ENCODE data around the gene PLXNA3. TPM values are rescaled to one million over a fixed set of nuclear protein-coding genes. Genes with fewer than 3 reads are reported as not detected.

Gene PLXNA3
- polyA plus RNA-seq (2011; rRNA removed): 20.5 and 28.1 TPM in 2 replicates
- polyA minus RNA-seq (2011; rRNA and poly(A)+ RNA removed): 49.2 and 82.6 TPM in 2 replicates

- CTCF ChIA-PET: no interaction called here
- H3K9me3 ChIP-seq (ENCODE audit: control insufficient read depth, insufficient read depth, low read length): no peaks in the 10 kb centered on the region
- no peak within 1 kb of the TSS for H3K27ac ChIP-seq (ENCODE audit: low read depth, low read length)
- H3K27me3 ChIP-seq (ENCODE audit: control insufficient read depth, insufficient read depth, low read length): no peaks in the 10 kb centered on the region
- TF ChIP-seq CTCF (IDR thresholded peaks at IDR 0.05; ENCODE audit: low read depth, low read length): no peak
- peak within 1 kb of the TSS; percentile 75 for H3K4me3 ChIP-seq (ENCODE audit: low read depth, low read length)
- no peak for DNase-seq (ENCODE audit: low read depth, low spot score)
- POLR2A ChIA-PET: interaction anchor here (1.1 to 1.5 kb wide), 3 partner anchors 29 to 47 kb away, joined by 3 to 6 read pairs (median 4); partner anchors contain the start of genes SLC10A3 and TAFAZZIN
Observed at GRCh38 chrX:154458116-154458953, at the start of gene PLXNA3. Gene PLXNA3, plus strand, starts transcription at chrX:154458281. Its CDS starts 1,903 bp downstream, at chrX:154460184.

GRCh38 chrX:154408659-154409221, 49.3 kb upstream of the PLXNA3 start:
- no peaks in the 10 kb centered on the region for H3K9me3 ChIP-seq (ENCODE audit: control insufficient read depth, insufficient read depth, low read length)
- CTCF ChIA-PET: interaction anchor here (1.2 to 1.6 kb wide), 2 partner anchors 10 to 35 kb away, joined by 3 to 7 read pairs; partner anchors contain the start of gene RPL10
- no peak for TF ChIP-seq CTCF (IDR thresholded peaks at IDR 0.05; ENCODE audit: low read depth, low read length)
- POLR2A ChIA-PET: interaction anchor here (1.7 kb wide), 1 partner anchor 10 kb away, joined by 12 read pairs; the partner anchor contains the start of gene RPL10
- peak overlapping the region; percentile 68 for H3K27ac ChIP-seq (ENCODE audit: low read depth, low read length)
- H3K27me3 ChIP-seq (ENCODE audit: control insufficient read depth, insufficient read depth, low read length): no peaks in the 10 kb centered on the region
- DNase-seq (ENCODE audit: low read depth, low spot score): no peak
- peak overlapping the region; percentile 62 for H3K4me3 ChIP-seq (ENCODE audit: low read depth, low read length)

- TF ChIP-seq CTCF (IDR thresholded peaks at IDR 0.05; ENCODE audit: low read depth, low read length): no peak
- ChIA-PET POLR2A (interaction anchor here (0.9 to 2.0 kb wide), 3 partner anchors 11 to 50 kb away, joined by 5 to 12 read pairs (median 5); partner anchors contain the start of genes ATP6AP1 and RPL10), CTCF (interaction anchor here (0.6 to 1.6 kb wide), 4 partner anchors 11 to 470 kb away, joined by 3 to 7 read pairs (median 4); partner anchors contain the start of gene RPL10)
- H3K27me3 ChIP-seq (ENCODE audit: control insufficient read depth, insufficient read depth, low read length): no peaks in the 10 kb centered on the region
- peak within 1 kb of the TSS; percentile 62 for H3K4me3 ChIP-seq (ENCODE audit: low read depth, low read length)
- peak; percentile 57 for DNase-seq (ENCODE audit: low read depth, low spot score)
- no peaks in the 10 kb centered on the region for H3K9me3 ChIP-seq (ENCODE audit: control insufficient read depth, insufficient read depth, low read length)
- peak within 1 kb of the TSS; percentile 68 for H3K27ac ChIP-seq (ENCODE audit: low read depth, low read length)
Observed at GRCh38 chrX:154409222-154409871, 48.7 kb upstream of the PLXNA3 start, which contains the start of gene DNASE1L1. Gene DNASE1L1, minus strand, starts transcription at chrX:154409254. Its CDS starts 3,686 bp downstream, at chrX:154405568.

GRCh38 chrX:154411981-154412340, 46.1 kb upstream of the PLXNA3 start:
- CTCF ChIA-PET: no interaction called here
- TF ChIP-seq CTCF (IDR thresholded peaks at IDR 0.05; ENCODE audit: low read depth, low read length): no peak
- H3K4me3 ChIP-seq (ENCODE audit: low read depth, low read length): peak overlapping the region; percentile 64
- H3K27me3 ChIP-seq (ENCODE audit: control insufficient read depth, insufficient read depth, low read length): no peaks in the 10 kb centered on the region
- POLR2A ChIA-PET: interaction anchor here (0.8 kb wide), 1 partner anchor 47 kb away, joined by 3 read pairs; no protein-coding TSS in a partner anchor
- H3K27ac ChIP-seq (ENCODE audit: low read depth, low read length): no peak overlapping the region
- DNase-seq (ENCODE audit: low read depth, low spot score): no peak
- no peaks in the 10 kb centered on the region for H3K9me3 ChIP-seq (ENCODE audit: control insufficient read depth, insufficient read depth, low read length)
